Fibroblast of skin of right biceps (primary cell): ENCODE results near the gene ATXN10.
"Not testable (repeated sequence)": the region's sequence is repeated elsewhere in the genome, so short reads cannot be mapped to it uniquely, and the experiment has no call there.

Experiments
- DNase-seq: peaks from one replicate; pipeline ENCODE4 v3.0.0-alpha.2; 2013

The ATXN10 gene

DNA sequence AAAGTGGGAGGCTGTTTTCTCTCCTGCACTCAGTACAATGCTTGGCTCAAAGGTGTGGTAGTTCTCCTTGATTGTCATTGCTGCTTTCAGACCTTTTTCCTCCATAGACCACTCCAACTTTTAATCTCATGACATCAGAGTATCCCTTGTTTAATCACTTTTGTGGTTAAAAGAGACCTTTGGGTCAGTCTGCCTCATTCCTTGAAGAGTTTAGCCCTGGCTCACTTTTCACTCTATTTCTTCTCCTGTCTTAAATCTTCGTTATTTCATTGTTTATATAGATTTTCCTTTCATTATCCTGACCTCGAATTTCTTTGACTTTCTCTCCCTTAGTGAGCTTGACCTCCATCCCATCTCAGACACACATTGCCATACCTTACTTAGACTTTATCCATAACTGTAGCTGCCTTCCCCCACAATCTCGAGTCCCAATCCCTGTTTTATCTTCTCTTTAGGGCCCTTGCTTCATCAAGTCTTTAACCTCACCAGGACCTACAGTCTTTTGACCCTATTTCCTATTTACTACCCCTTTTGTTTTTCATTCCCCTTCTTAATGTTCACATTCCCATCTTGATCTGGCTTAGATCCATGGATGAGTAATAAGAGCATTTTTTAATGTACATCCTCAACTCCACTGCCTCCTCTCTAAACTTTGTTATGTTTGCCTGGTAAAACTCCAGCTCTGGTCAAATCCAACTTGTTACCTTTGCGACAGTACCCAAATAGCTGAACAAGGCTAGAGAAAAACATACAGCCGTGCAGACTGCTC is 9.5 kb downstream of the ATXN10 start:
- DNase-seq: peak; percentile 83

GRCh38 chr22:45682064-45682463 is 10.4 kb downstream of the ATXN10 start:
- no peak for DNase-seq

DNA sequence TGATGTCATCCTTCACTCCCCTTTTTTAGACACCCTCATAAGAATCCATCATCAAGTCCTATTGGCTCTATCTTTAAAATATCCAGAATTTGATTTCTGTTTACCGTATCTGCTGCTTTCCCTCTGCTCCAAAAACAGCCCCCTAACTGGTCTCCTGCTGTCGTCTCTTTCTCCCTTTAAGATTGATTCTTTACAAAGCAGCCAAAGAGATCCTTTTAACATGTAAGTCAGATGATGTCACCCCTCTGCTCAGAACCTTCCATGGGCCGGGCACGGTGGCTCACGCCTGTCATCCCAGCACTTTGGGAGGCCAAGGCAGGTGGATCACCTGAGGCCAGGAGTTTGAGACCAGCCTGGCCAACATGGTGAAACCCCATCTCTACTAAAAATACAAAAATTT is 11.1 kb downstream of the ATXN10 start:
- DNase-seq: not testable (repeated sequence)

GRCh38 chr22:45683248-45683647 is 11.6 kb downstream of the ATXN10 start:
- DNase-seq: no peak

DNA sequence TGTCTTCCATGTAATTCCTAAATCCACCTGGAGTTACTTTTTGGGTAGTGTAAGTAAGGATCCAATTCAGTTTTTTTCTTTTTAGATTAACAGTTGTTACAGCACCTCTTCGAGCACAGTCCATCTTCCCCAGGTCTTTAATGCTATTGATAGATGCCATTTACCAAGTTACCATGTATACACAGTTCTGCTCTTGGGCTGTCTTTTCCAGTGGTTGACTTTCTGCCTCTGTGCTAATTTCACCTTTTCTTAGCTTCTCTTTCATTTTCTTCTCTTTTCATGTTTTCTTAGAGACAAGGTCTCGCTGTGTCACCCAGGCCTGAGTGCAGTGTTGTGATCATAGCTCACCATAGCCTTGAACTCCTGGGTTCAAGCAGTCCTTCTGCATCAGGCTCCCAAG is 12.0 kb downstream of the ATXN10 start:
- no peak for DNase-seq

DNA sequence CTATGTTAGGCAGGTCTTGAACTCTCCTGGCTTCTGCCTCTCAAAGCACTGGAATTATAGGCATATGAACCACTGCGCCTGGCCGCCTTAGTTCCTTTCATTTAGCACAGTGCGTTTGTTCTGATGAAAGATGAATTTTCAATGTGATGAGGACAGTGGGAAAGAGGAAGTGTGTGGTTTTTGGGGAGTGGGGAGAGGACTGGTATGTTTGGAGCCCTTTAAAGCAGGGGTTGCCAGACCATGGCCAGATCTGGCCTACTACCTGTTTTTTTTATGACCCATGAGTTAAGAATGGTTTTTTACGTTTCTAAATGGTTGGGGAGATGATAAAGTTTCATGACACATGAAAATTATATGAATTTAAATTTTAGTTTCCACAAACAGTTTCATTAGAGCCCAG is 12.5 kb downstream of the ATXN10 start:
- peak; percentile 58 for DNase-seq

DNA sequence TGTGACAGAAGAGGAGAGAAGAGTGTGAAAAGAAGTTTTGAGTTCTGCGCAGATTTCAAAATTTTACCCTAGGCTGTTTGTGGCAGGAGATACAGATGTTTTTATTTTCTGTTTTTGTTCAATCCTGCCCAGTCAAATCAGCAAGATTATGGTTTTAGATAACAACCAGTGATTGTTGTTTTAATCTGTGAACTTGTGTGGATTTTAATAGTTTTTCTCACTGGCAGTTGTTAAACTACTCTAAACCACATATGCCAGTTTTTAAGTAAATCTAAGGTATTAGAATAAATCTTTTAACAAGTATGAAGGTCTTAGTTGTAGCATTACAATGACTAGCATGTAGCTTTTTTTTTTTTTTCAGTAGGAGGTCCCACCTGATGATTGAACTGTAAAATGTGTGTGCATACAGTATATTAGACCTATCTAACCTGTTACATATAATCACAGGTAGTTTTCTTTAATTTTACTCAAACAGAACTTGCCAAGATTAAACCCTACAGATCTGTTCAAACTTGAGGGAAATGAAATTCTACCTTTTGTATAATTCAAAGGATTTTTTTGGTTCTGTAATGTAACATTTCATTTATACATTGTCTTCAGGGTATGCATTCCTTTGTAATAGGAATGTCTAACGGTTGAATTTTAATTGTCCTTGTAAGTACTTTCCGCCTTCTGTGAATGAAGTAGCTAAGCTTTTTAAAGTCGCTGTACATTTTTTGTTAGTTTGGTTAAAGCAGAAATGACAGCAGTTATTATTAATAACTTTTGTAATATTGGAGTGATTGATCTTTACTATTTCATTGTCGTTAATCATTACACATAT is 13.3 kb downstream of the ATXN10 start:
- DNase-seq: no peak

- peak; percentile 45 for DNase-seq
These were observed 14.4 kb downstream of the ATXN10 start for GRCh38 chr22:45686004-45686403.

- peak; percentile 72 for DNase-seq
These were observed 15.2 kb downstream of the ATXN10 start for GRCh38 chr22:45686836-45687235.

- peak; percentile 91 for DNase-seq
These were observed 17.0 kb downstream of the ATXN10 start for GRCh38 chr22:45688600-45689080.

DNA sequence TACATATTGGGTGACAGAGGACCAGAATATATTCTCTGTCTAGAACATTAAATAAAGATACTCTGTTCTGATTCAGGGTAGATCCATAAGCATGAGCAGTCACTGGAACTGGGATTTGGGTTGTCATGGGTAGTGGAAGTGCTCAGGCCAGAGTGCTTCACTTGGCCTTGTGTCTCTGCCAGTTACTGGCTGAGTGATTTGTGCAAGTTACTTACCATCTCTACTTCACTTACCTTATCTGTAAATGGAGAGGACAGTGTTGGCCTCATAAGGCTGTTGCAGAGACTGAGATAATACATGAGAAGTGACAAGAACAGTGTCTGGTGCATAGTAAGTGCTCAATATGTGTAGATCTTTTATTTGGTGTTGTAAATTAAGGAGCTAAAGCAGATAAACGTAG is 17.6 kb downstream of the ATXN10 start:
- no peak for DNase-seq

DNA sequence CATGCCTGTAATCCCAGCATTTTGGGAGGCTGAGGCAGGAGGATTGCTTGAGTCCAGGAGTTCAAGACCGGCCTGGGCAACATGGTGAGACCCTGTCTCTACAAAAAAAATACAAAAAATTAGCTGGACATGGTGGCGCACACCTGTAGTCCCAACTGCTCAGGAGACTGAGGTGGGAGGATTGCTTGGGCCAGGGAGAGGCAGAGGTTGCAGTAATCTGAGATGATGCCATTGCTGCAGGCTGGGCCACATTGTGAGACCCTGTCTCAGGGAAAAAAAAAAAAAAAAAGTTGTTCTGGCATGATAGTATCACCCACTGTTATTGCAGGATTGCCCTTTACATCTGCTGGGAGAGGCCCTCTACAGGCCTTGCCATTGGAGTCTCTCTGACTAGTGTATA is 18.4 kb downstream of the ATXN10 start:
- DNase-seq: no peak

DNA sequence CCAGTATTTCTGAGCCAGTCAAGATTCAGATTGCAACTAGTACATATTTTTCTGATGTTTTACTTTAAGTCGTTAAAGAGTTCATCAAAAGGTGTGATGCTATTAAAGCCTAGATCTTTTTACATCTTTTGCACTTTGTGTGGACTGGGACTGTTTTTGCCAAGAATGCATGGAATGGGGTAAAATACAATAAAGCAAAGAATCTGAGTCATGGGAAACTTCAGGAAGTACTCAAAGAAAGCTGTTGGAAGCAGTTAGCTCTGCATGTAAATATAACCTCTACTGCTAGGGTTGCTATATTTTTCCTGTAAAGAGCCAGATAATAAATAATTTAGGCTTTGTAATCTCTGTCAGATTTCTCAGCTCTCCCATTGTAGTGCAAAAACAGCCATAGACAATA is 20.9 kb downstream of the ATXN10 start:
- DNase-seq: peak; percentile 63

- no peak for DNase-seq
These were observed 22.2 kb downstream of the ATXN10 start for GRCh38 chr22:45693835-45694234.

DNA sequence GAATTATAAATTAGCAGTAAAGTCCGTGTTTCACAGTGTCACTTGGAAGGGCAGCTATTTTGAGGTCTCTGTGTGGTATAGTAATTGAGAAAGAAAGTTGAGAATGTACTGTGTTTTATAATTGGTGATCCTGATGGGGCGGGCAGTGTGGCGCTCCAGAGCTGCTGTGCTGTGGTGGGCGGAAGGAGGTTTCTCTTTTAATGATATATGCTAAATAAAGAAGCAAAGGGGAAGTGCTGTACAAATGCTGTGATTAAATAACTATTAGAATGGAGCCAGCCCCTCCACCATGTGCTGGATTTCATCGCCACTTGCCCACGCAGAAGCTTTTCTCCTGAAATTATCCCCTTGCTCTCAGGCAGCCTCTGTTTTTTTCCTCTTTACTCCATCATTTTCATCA is 24.6 kb downstream of the ATXN10 start:
- DNase-seq: no peak

- DNase-seq: no peak
These were observed 26.5 kb downstream of the ATXN10 start for GRCh38 chr22:45698094-45698493.

- DNase-seq: no peak
These were observed 31.3 kb downstream of the ATXN10 start for GRCh38 chr22:45702981-45703380.

DNA sequence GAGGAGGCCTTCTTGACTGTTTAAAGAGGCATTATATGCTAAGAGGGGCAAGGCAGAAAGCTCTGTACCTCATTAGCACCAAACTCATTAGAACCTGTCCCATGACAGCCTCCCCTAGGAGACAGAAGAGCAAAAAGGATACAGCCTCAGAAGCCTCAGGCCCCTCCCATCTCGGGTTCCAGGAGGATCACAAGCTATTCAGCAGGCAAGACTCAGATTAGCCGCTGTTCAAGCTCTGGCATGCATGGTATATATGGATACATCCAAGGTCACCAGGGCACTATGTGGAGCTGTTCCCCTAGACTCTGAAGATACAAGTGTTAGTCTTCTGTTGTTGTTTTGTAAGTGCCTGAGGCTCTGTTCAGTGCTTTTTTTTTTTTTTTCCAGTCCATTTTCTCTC is 32.1 kb downstream of the ATXN10 start:
- no peak for DNase-seq

DNA sequence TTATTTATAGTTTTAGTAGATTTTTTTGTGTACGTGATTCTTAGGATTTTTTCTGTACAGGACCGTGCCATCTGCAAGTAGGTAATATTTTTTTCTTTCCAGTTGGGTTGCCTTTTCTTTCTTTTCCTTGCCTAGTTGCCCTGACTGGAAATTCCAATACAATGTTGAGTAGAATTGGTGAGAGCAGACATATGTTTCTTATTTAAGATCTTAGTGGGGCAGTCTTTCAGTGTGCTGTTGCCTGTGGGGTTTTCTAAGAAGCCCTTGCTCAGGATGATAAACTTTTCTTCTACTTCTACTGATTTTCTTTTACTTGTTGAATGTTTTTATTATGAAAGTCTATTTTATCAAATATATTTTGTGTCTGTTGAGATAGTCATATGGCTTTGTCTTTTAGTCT is 33.0 kb downstream of the ATXN10 start:
- DNase-seq: peak; percentile 19

DNA sequence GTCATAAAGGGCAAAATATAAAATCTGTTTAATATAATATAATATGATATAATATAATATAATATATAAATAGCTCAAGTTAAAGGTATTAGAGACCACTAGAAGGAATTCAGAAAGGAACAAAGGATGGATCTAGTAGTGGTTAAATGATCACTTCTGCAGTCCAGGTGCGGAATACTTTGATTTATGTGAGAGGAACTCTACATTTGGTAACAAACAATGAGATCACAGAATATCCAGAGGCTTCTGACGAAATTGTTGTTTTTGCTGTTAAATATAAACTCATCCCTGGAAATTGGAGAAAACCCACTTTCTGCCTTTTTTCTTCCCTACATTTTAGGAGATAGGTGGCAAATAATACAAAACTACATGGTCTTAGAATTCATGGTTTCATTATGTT is 36.0 kb downstream of the ATXN10 start:
- no peak for DNase-seq

DNA sequence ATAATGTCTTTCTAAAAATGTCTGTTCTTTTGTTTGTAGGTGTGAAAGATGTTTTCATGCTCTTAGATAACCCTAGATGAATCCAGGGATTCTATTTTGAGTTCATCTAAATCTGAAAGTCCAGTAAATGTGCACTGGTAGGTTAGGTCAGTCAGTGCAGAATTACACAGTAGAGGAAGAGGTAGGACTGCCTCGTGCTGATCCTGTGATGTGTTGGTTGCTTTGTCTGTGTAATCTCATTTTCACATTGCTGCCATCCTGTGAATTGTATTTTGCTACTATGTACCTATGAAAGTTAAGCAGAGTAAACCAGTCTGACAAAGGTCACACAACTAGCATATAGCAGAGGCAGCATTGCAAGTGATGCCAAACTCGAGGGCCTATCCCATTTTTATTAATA is 36.5 kb downstream of the ATXN10 start:
- no peak for DNase-seq

DNA sequence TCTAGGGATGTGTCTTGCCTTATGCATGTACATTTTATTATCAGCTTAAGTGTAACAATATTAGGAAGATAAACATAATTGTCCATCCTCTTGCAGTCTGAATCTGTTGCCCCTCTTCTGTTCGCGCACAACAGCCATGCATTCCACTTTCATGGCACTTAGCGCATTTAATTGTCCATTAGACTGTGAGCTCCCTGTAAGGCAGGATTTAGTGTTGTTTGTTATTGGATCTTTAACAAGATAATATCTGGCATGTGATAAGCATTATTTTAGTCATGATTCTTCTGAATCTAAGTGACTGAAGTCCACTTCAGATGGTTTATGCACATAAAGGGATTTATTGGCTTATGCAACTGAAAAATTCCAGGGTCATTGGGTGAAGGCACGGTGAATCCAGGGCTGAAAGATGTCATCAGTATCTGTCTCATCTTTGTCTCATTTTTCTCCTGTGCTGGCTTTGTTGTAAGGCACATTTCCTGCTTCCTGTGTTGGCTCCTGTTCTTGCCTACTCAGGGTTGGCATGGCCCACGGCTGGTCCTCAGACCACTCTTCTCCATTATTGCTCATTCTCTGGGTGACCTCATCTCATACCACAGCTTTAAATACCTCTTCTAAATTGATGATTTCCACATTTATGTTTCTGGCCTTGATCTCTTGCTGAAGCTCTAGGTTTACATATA is 37.6 kb downstream of the ATXN10 start:
- DNase-seq: peak; percentile 83

DNA sequence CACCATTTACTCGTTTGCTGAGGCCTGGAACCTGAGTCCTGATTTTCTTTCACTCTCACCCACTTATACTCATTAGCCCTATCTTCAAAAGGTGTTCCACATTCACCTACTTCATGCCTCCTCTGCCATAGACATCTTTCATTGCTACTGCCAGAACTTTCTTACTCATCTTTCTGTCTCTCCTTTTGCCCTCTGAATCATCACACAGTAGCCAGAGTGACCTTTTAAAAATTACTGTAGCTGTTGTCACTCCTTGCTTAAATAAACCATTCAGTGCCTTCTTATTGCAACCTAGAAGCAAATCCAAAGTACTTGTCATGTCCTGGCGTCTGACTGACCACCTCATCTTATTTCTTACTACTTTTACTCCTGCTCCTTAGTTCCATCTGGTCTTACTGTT is 38.2 kb downstream of the ATXN10 start:
- peak; percentile 64 for DNase-seq

- DNase-seq: no peak
These were observed 38.8 kb downstream of the ATXN10 start for GRCh38 chr22:45710469-45710868.
